ENCODE data around the gene RNF208.
A peak's percentile ranks its signal among the peaks of the same experiment; 100 is the strongest.

The RNF208 gene

DNA sequence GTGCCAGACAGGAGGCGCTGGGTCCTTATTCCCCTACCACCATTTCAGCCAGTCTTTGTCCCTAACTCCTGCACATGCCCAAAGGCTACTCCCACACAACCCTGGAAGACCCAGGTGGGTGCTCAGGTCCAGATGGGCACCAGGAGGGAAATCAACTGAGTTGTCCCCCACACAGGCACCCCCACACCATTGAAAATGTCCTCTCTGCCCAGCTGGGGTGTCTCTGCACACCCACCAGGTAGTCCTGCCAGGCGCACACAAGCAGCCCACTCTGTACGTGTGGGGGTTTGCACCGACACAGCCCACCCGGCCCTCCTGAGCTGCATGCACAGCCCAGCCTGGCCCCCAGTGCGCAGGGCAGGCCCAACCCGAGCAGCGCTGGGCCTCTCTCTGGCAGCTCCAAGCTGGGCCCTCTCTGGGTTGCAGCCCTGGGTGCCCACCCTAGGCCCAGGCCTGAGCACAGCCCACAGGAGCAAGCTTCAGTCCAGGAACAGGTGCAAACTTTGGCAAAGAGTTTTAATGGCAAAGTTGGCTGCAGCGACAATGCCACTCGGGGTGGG is 2.2 kb downstream of the RNF208 start:
- DNase-seq: peak in 1 of 10 donors; percentile 83
- intact Hi-C loops (cut with DNase I): no loop called here

DNA sequence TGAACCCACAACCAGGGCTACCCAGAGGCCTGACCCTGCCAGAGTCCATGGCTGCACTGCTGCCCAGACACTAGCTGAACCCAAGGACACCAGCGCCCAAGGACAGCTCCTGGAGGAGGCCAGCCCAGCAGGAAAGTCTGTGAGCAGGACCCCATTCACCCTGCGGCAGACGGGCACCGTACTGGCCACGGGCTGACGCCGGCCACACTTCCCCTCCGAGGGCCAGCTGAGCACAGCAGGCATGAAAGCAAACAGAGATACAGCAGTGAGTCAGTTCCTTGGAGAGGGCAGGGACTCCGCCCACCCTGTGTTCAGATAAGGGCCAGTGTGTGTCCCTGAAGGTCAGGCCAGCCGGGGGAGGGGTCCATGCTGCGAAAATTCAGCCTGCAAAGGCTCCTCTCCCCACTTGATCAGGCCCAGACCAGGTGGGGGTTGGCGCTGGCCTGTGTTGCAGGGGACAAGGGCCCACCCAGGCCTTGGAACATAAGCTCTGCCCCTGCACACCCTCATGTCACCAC is 3.2 kb downstream of the RNF208 start:
- DNase-seq: no peak
- intact Hi-C loops (cut with DNase I): no loop called here

DNA sequence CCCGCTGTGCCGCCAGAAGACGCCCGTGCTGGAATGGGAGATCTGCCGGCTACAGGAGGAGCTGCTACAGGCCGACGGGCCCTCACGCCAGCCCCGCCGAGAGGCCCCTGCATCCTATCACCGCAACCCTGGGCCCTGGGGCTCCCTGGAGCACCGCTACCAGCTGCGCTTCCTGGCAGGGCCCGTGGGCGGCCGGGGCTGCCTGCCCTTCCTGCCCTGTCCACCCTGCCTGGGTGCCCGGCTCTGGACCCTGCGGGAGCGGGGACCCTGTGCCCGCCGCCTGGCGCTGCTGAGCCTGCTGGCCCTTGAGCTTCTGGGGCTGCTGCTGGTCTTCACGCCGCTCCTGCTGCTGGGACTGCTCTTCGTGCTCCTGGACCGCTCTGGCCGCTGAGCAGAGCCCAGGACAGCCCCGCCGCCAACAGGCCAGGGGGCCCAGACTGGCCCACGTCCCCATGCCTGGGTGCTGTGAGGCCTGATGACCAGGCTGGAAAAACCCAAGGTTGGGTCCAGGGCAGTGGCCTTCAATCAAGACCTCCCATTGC is 3.8 kb downstream of the RNF208 start:
- no peak for DNase-seq
- intact Hi-C loops (cut with DNase I): no loop called here

DNA sequence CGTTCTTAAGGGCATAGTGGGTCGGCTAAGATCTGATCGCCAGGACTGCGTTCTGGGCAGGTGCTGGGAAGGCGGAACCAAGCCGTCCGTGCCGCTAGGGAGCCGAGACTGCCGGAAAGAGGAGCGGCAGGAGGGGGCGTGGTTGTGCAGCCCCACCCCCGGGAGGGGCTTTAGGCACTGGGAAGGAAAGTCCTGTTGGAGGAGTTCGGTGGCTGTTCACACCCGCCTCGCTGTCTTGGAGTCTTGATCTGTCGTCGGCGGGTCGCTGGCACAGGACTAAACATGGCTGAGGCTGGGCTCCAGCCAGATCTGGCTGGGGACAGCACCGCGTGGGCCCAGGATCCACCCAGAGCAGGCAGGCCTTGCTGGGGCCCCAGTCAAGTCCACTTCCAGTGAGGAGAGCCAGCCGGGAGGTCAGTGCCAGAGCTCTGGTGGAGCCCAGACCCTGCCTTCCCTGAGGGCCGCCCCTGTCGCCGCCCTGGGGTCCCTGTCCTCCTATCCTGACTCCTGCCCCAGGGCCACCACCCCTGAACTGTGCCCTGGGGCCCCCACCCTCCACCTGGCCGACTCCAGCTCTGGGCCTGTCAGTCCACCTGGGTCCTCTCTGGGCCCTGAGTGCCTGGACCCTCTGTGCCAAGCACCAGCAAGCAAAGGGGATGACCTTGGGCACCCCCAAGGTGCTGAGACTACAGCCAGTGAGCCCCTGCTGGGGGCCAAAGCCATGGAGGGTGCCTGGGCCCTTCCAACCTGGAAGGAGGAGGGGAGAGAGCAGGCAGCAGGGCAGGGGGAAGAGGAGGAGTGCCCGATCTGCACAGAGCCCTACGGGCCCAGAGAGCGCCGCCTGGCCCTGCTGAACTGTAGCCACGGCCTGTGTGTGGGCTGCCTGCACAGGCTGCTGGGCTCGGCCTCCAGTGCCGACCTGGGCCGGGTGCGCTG is 4.5 kb downstream of the RNF208 start:
- DNase-seq: peak in 2 of 10 donors; percentile 15 to 91
- intact Hi-C loops (cut with DNase I): no loop called here

DNA sequence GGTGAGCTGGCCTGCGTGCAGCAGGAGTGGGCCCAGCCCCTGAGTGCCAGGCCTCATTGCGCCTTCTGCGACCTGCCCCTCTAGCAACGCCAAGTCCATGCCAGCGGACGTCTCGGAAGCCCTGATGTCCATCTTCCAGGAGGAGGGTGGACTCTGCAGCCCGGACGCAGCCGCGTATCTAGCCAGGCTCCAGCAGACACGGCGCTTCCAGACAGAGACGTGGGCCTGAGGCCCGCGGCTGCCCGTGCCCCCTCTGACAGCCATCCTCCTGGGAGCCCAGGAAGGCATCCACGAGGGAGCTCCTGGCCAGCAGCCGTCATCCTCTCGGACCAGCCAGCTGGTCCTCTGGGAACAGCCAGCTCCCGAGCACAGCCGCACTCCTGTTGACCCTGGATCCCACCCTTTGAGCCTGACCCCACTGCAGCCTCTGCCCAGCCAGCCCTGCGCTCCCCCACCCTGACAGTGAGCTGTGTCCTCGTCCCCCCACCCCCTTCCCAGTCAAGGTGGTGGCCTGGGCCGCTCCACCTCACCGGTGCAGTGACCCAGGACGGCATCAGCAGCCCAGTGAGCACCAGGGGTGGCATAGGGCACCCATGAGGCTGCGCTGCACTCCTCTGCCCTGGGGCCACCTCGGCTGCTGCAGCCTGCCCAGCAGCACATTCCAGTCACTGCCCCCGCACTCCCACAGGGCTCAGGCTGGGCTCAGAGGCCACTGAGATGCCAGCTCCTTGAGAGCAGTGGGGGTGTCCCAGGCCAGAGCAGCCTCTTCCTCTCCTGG is 5.7 kb downstream of the RNF208 start:
- intact Hi-C loops (cut with DNase I): no loop called here
- no peak for DNase-seq

DNA sequence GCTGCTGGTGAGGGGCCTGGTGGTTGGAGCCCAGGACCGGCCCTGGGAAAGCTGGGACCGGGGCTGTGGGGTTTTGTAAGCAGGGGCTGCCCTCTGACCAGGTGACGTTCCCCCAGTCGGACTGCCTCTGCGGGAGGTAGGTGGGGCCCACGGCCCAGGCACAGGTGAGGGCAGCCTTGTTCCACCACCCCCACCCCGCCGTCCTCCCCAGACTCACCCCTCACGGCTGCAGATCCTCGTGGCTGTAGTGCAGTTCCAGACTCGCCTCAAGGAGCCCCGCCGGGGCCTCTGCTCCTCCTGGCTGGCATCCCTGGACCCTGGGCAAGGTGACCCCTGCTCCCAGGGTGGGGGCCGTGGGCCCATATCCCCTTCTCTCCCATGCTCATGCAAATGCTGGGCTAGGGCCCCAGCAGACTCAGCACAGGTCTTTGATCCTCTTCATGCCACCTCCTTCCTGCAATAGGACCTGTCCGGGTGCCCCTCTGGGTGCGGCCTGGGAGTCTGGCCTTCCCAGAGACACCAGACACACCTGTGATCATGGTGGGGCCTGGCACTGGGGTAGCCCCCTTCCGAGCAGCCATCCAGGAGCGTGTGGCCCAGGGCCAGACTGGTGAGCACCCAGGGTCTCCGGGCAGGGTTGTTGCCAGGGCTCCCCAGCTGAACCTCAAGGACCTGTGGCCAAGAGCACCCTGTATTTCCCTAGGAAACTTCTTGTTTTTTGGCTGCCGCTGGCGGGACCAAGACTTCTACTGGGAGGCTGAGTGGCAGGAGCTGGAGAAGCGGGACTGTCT is 6.6 kb downstream of the RNF208 start:
- no peak for DNase-seq

DNA sequence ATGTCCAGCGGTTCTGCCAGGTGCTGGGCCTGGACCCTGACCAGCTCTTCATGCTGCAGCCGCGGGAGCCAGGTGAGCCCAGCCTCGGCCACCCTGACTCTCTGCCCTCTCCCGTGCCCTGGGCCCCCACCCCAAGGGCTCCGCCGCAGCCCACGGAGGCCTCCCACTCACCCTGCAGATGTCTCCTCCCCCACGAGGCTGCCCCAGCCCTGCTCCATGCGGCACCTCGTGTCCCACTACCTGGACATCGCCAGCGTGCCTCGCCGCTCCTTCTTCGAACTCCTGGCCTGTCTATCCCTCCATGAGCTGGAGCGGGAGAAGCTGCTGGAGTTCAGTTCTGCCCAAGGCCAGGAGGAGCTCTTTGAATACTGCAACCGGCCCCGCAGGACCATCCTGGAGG is 7.4 kb downstream of the RNF208 start:
- intact Hi-C loops (cut with DNase I): no loop called here
- no peak for DNase-seq

More for the DNA sequence above, 6.6 kb downstream of the RNF208 start:
- intact Hi-C loops (cut with DNase I): no loop called here

- DNase-seq: peak in 1 of 10 donors; percentile 15
- intact Hi-C loops (cut with DNase I): no loop called here
Observed at GRCh38 chr9:137213160-137214060, 8.6 kb downstream of the RNF208 start.

DNA sequence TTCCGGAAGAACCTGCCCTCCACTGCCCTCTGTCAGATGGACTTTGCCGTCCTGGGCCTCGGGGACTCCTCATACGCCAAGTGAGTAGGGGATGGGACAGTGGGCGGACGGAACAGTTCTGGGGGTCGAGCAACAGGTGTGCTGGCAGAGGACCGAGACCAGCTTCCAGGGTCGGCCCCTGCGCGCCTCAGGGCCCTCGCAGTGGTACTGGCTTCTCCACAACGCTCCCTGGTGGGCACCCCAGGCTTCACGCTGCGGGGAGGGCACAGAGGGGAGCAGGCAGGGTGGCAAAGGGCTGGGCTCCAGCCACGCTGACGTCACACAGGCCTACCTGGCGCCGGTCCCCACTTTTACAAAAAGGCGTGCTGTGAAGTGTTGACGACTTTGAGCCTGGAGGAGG is 9.5 kb downstream of the RNF208 start:
- intact Hi-C loops (cut with DNase I): no loop called here
- no peak for DNase-seq

GRCh38 chr9:137211532-137211931 is 10.5 kb downstream of the RNF208 start:
- intact Hi-C loops (cut with DNase I): no loop called here
- no peak for DNase-seq

GRCh38 chr9:137206602-137207001 is 15.4 kb downstream of the RNF208 start:
- intact Hi-C loops (cut with DNase I): no loop called here
- DNase-seq: no peak

DNA sequence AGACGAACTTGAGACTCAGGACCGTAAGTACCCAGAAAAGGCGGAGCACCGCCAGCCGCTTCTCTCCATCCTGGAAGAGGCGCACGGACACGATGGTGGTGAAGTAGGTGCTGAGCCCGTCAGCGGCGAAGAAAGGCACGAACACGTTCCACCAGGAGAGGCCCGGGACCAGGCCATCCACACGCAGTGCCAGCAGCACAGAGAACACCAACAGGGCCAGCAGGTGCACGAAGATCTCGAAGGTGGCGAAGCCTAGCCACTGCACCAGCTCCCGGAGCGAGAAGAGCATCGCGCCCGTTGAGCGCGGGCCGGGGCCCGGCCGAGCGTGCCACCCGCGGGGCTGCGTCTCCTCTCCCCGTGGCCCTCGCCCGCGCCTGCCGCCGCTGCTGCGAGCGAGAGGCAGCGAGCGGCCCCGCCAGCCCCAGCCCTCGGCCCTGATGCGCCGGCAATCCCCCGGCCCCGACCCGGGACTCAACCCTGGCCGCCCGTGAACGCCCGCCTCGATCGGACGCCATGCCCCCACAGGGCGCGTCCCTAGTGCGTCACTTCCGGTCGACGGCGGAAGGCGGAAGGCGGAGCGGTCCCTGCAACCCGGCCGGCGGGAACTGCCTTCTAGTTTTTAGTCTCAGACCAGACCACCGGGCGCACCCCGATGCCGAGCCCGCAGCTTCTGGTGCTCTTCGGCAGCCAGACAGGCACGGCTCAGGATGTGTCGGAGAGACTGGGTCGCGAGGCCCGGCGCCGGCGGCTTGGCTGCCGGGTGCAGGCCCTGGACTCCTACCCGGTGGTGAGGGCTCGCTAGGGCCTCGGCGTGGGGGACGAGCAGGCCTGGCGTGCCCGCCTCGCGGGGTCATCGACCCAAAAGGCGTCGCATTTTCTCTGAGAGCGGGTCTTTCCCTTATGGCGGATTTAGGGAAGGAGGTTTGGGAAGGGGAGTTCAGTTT is 16.6 kb downstream of the RNF208 start, which contains the start of the genes NDOR1 and TMEM203:
Gene NDOR1 (plus strand): TSS at position 575 of the 944 bp plus-strand sequence. CDS start 78 bp downstream, at position 653.
Gene TMEM203 (minus strand): TSS at position 523 of the 944 bp plus-strand sequence. CDS start 234 bp downstream, at position 289.
- DNase-seq: peak; percentile 94 to 99 (median 98)
- intact Hi-C loops (cut with DNase I): loop anchor here (1.0 kb wide), 1 partner anchor 17 kb away; the partner anchor contains the start of genes ANAPC2 and SSNA1

- intact Hi-C loops (cut with DNase I): loop anchor here (1.0 kb wide), 1 partner anchor 16 kb away; the partner anchor contains the start of genes ANAPC2 and SSNA1
- DNase-seq: no peak
Observed at GRCh38 chr9:137204731-137205125, 17.3 kb downstream of the RNF208 start.

DNA sequence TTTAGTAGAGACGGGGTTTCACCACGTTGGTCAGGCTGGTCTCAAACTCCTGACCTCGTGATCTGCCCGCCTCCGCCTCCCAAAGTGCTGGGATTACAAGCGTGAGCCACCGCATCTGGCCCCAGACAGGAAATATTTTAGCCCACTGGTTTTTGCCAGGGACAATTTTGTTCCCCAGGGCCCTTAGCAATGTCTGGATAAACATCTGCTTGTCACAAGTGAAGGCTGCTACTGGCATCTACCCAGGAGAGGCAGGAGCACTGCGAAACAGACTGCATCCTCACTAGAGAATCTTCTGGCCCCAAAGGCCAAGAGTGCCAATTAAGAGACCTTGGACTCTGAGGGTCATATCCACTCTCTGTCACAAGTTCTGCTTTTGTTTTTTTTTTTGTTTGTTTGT is 19.1 kb downstream of the RNF208 start:
- intact Hi-C loops (cut with DNase I): no loop called here

DNA sequence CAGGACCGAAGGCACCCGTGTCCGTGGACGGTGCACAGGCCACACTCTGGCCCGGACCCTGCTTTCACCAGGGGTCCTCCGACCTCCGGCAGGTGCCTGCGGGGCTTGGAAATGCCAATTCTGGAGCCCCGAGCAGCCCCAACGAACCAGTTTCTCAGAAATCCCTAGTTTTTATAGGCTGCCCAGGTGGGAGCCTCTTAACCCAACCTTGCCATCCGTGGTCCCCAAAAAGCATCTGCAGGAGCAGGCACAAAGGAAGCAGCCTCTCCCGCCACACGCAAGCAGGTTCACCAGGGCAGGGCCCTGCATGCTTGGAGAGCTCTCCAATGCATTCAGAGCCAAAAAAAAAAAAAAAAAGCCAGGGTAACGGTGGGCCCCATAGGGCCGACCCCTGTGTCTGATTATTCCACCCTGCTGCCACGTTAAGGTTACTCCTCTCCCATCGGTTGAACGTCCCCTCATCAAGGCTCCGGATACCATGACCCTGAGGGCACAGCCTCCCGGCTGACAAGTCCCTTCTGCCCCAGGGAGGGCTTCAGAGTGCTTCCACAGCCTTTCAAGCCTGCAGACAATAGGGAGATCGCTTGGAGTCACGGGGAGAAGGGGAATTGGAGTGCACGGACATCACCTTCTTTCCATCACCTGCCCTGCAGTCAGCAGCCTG is 20.7 kb downstream of the RNF208 start:
- no peak for DNase-seq
- intact Hi-C loops (cut with DNase I): no loop called here

More for the DNA sequence above, 19.1 kb downstream of the RNF208 start:
- DNase-seq: no peak

- peak; percentile 98 to 100 (median 100) for DNase-seq
- intact Hi-C loops (cut with DNase I): no loop called here
Observed at GRCh38 chr9:137200311-137201204, 21.5 kb downstream of the RNF208 start, which contains the start of gene TPRN. Gene TPRN (minus strand): TSS chr9:137200741. CDS start chr9:137200711, 30 bp downstream.

All from posterior cingulate gyrus (tissue), 11 donors.